Heart right ventricle (tissue), 16 donors: Measurements from ENCODE around the gene PEAK3. TPM values are rescaled to one million over a fixed set of nuclear protein-coding genes. Genes with fewer than 3 reads are reported as not detected.

Source experiments
- ATAC-seq, 8 donors: fragments of 200-7000 bp; cut with Tn5 transposase; one replicate each; pipeline ENCODE4 v1.9.1; 2020; ENCODE audit warnings: mild to moderate bottlenecking in 8 of 8, moderate library complexity in 8 of 8, moderate number of reproducible peaks in 1 of 8
- DNase-seq, 2 donors: peaks; one replicate each; pipeline ENCODE4 v3.0.0-alpha.2; 2020
- H3K27ac ChIP-seq, 10 donors: fragments of 200-600 bp; sonication (generic) in 2 of 10; one replicate each; pipeline versions ENCODE4 v1.5.0 to v1.8.0; 2020 to 2022; ENCODE audit warnings: mild to moderate bottlenecking in 3 of 10
- H3K27me3 ChIP-seq, 7 donors: fragments of 200-600 bp; one replicate each; pipeline ENCODE4 v1.8.0; 2021 to 2022; ENCODE audit warnings: mild to moderate bottlenecking in 2 of 7
- H3K36me3 ChIP-seq, 9 donors: fragments of 200-600 bp; sonication (generic) in 1 of 9; one replicate each; pipeline versions ENCODE4 v1.5.0 to v1.8.0; 2020 to 2022; ENCODE audit warnings: mild to moderate bottlenecking in 2 of 9
- H3K4me1 ChIP-seq, 9 donors: fragments of 200-600 bp; sonication (generic) in 1 of 9; one replicate each; pipeline versions ENCODE4 v1.5.0 to v1.8.0; 2020 to 2022; ENCODE audit warnings: mild to moderate bottlenecking in 4 of 9
- H3K4me3 ChIP-seq, 10 donors: fragments of 200-600 bp; sonication (generic) in 2 of 10; one replicate each; pipeline versions ENCODE4 v1.5.0 to v1.8.0; 2020 to 2022; ENCODE audit warnings: mild to moderate bottlenecking in 7 of 10, moderate library complexity in 2 of 10
- H3K9me3 ChIP-seq, 11 donors: fragments of 200-600 bp in 10 of 11; sonication (generic) in 2 of 11; one replicate each; pipeline versions ENCODE4 v1.5.0 to v1.8.0; 2013 to 2022; ENCODE audit warnings: mild to moderate bottlenecking in 2 of 11, control low read depth in 1 of 11, moderate library complexity in 1 of 11
- WGBS, 2 donors: extraction: QIAGEN DNeasy Blood & Tissue Kit; methylation state at CpG; one replicate each; pipeline ENCODE4 v1.1.7; 2013; ENCODE audit warnings: inconsistent platforms in 1 of 2; 5-methylcytosine and 5-hydroxymethylcytosine counted together
- intact Hi-C, 10 donors: fragments of 100-400 bp; cut with DNase I; formaldehyde crosslinking; loops; one replicate each; pipeline versions ENCODE4 v1.11.1 to v1.14.2; 2022
- polyA plus RNA-seq, 2 donors: library from polyadenylated mRNA; stranded (reverse); fragments of 200-250 nt; gene quantifications; one replicate each; pipeline ENCODE4 v1.2.3, GENCODE V29; 2013
- total RNA-seq, 10 donors: library from RNA; stranded (reverse); fragmentation: NEBNext Ultra II Directional in 3 of 10; extraction: Animal tissue kit (Norgen Biotek cat#: 25700) in 3 of 10; gene quantifications; one replicate each; pipeline versions ENCODE4 v1.2.1 to v1.2.4, GENCODE V29; 2021 to 2023
- TF ChIP-seq, protein P1 (sequence below), 9 donors: fragments of 200-600 bp; sonication (generic) in 2 of 9; IDR thresholded peaks; one replicate each; pipeline versions ENCODE4 v1.5.0 to v1.8.0; 2021 to 2022; ENCODE audit warnings: antibody characterized with exemption in 9 of 9, mild to moderate bottlenecking in 5 of 9, moderate library complexity in 1 of 9
- donor health status: Arrhythmogenic right ventricular cardiomyopathy.
- donor health status: ischemic (EF 13 %, LVEDD 7.1; RV severe dilation, severe dysfunction).
- donor health status: healthy with polysubstance abuse.
- donor health status: DM: no; HTN: yes; CAD: no.
- donor health status: DM: no; HTN: no; CAD: no.
- donor health status: ischemic (EF 25% LVEDD 6.9; RV normal size, moderate dysfunction).
- donor health status: ischemic (EF 25% LVEDD 5.7; RV mildly dilated, moderate dysfunction).
- donor health status: healthy.
- donor health status: DM: yes; HTN: yes; CAD: no.
- donor health status: Ischemic cardiomyopathy.
- donor health status: ischemic (EF 35%, LVEDD 5.7; RV mildly dilated, moderate dysfunction).
- donor health status: nonischemic (EF 11% LVEDD 7.7; RV severe dilation, severe dysfunction).
- donor health status: DM: yes; HTN: yes; CAD: no.
- donor health status: PGD.
- donor health status: ischemic (EF 29% LVEDD 5.4; RV normal size, mild dysfunction).
- donor health status: nonischemic (EF 23%, LVEDD 6.1; RV moderate dilation, normal function).

PEAK3 gene
- total and polyA plus RNA-seq, 12 donors: 0.11 to 1.1 (median 0.19) TPM

- Histone ChIP-seq H3K36me3 (peaks cover 3 to 66% (median 14%) of the 10 kb centered on the region in 9 donors), H3K4me3 (no peak overlapping the region), H3K27me3 (no peaks in the 10 kb centered on the region), H3K4me1 (peaks cover 9 to 57% (median 21%) of the 10 kb centered on the region in 9 donors), H3K9me3 (no peaks in the 10 kb centered on the region), H3K27ac (no peak overlapping the region)
- no peak for ATAC-seq
- TF ChIP-seq, protein P1, sequence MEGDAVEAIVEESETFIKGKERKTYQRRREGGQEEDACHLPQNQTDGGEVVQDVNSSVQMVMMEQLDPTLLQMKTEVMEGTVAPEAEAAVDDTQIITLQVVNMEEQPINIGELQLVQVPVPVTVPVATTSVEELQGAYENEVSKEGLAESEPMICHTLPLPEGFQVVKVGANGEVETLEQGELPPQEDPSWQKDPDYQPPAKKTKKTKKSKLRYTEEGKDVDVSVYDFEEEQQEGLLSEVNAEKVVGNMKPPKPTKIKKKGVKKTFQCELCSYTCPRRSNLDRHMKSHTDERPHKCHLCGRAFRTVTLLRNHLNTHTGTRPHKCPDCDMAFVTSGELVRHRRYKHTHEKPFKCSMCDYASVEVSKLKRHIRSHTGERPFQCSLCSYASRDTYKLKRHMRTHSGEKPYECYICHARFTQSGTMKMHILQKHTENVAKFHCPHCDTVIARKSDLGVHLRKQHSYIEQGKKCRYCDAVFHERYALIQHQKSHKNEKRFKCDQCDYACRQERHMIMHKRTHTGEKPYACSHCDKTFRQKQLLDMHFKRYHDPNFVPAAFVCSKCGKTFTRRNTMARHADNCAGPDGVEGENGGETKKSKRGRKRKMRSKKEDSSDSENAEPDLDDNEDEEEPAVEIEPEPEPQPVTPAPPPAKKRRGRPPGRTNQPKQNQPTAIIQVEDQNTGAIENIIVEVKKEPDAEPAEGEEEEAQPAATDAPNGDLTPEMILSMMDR (IDR thresholded peaks at IDR 0.05): no peak
- 80 to 83% methylated on average over 30 of the region's 30 CpGs for WGBS, 2 donors
- DNase-seq: no peak
- intact Hi-C loops: loop anchor here in 7 of 10 donors (5.0 to 10.0 kb wide), 6 partner anchors 40 to 162 kb away; partner anchors contain the start of gene AP3D1 (in 2 of the 7)
Observed at GRCh38 chr19:2232286-2233151, 49.5 kb downstream of the PEAK3 start.

- ATAC-seq: no peak
- intact Hi-C loops: loop anchor here in 7 of 10 donors (5.0 to 10.0 kb wide), 6 partner anchors 41 to 163 kb away; partner anchors contain the start of gene AP3D1 (in 2 of the 7)
- TF ChIP-seq, protein P1 (IDR thresholded peaks at IDR 0.05): peak in 2 of 9 donors; percentile 24 to 26
Observed at GRCh38 chr19:2231621-2232221, 50.3 kb downstream of the PEAK3 start.

DNA sequence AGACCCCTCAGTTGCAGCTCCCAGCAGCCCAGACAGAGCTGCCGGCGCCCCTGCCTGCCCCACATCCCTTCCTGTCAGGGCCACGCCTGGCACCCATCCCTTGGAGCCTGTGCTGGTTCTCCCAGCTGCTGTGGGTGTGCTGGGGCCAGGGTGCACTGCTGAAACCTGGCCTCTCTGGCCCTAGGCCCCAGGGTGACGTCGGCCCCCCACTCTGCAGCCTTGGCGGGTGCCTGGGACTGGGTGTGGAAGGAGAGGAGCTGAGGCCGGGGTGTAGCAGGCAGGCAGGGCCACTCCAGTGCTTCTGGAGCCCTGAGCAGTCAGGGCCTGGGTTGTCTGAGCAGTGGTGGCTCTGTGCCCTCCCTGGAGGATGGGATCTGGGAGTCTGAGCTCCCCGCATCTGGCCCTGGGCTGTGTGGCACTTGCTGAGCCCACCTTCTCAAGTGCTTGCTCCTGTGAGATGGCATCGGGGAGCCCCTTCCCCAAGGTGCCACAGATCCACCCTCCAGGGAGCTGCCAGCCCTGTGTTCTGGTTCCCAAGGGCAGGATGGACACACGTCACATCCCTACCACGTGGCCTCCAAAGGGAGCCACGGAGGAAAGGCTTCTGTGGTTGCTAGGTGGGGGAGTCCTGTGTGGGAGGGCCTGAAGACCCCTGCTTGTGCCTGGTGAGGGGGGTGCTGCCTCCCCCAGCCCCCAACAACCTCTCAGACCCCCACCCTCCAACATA lies 51.0 kb downstream of the PEAK3 start:
- Histone ChIP-seq H3K36me3 (peaks cover 6 to 81% (median 30%) of the 10 kb centered on the region in 9 donors), H3K27me3 (no peaks in the 10 kb centered on the region), H3K9me3 (no peaks in the 10 kb centered on the region), H3K4me3 (no peak overlapping the region), H3K4me1 (peaks cover 6 to 52% (median 16%) of the 10 kb centered on the region in 9 donors), H3K27ac (peak overlapping the region in 6 of 10 donors; percentile 2 to 36 (median 8))
- peak in 4 of 8 donors; percentile 2 to 14 (median 9) for ATAC-seq
- WGBS, 2 donors: 67 to 72% methylated on average over 12 of the region's 12 CpGs
- DNase-seq: no peak
- TF ChIP-seq, protein P1 (IDR thresholded peaks at IDR 0.05): no peak
- intact Hi-C loops: loop anchor here in 7 of 10 donors (5.0 to 10.0 kb wide), 6 partner anchors 41 to 164 kb away; partner anchors contain the start of gene AP3D1 (in 2 of the 7)

More at GRCh38 chr19:2231621-2232221, 50.3 kb downstream of the PEAK3 start:
- Histone ChIP-seq H3K36me3 (peaks cover 4 to 74% (median 22%) of the 10 kb centered on the region in 9 donors), H3K27me3 (no peaks in the 10 kb centered on the region), H3K9me3 (no peaks in the 10 kb centered on the region), H3K4me3 (no peak overlapping the region), H3K27ac (peak overlapping the region in 5 of 10 donors; percentile 1 to 36 (median 6)), H3K4me1 (peaks cover 6 to 52% (median 16%) of the 10 kb centered on the region in 9 donors)
- DNase-seq: no peak
- WGBS, 2 donors: 69 to 71% methylated on average over 21 of the region's 21 CpGs
